WTC11 (cell line): ENCODE measurements around the gene APRT. TPM values are rescaled to one million over a fixed set of nuclear protein-coding genes. Genes with fewer than 3 reads are reported as not detected.

Experiments used
- ATAC-seq: fragments of 200-7000 bp; cut with Tn5 transposase; 2 replicates; pipeline ENCODE4 v1.10.0; 2021; ENCODE audit warnings: mild to moderate bottlenecking, moderate library complexity
- CTCF ChIA-PET: fragments of 300-600 bp; sonication (Branson Sonifier 250); formaldehyde crosslinking; loops from one replicate; lab custom pipeline; 2021; ENCODE audit warnings: antibody characterized with exemption; lab: Charles Lee
- POLR2A ChIA-PET: fragments of 350-600 bp; sonication (Branson Sonifier 250); formaldehyde crosslinking; loops from one replicate; lab custom pipeline; 2021; ENCODE audit warnings: antibody characterized with exemption; lab: Charles Lee
- DNase-seq: peaks from one replicate; pipeline ENCODE4 v3.0.0; 2021; ENCODE audit warnings: low spot score
- H3K27ac Mint-ChIP-seq: 2 replicates; pipeline ENCODE4 v1.8.0; 2021; ENCODE audit warnings: mixed read lengths
- H3K27me3 Mint-ChIP-seq: 2 replicates; pipeline ENCODE4 v1.8.0; 2021; ENCODE audit warnings: low read depth, mild to moderate bottlenecking, moderate library complexity, mixed read lengths
- H3K36me3 Mint-ChIP-seq: 2 replicates; pipeline ENCODE4 v1.8.0; 2021; ENCODE audit warnings: mixed read lengths
- H3K4me1 Mint-ChIP-seq: 2 replicates; pipeline ENCODE4 v1.8.0; 2022; ENCODE audit warnings: mixed read lengths
- H3K4me3 Mint-ChIP-seq: 2 replicates; pipeline ENCODE4 v1.8.0; 2021; ENCODE audit warnings: mild to moderate bottlenecking, moderate library complexity, mixed read lengths
- H3K9me3 Mint-ChIP-seq: 2 replicates; pipeline ENCODE4 v1.8.0; 2021; ENCODE audit warnings: mixed read lengths
- CBFB ChIP-seq: sonication (generic); formaldehyde crosslinking; IDR thresholded peaks from 2 replicates; pipeline ENCODE4 v1.8.1; 2022; ENCODE audit warnings: mild to moderate bottlenecking, low read depth, missing genetic modification reagents
- E2F4 ChIP-seq: sonication (generic); formaldehyde crosslinking; IDR thresholded peaks from 2 replicates; pipeline ENCODE4 v1.8.1; 2022; ENCODE audit warnings: low read depth, mild to moderate bottlenecking, moderate library complexity, missing genetic modification reagents, borderline replicate concordance
- ERG ChIP-seq: fragments of 250-450 bp; sonication (Bioruptor Pico); IDR thresholded peaks from 2 replicates; pipeline ENCODE4 v1.8.0; 2021; ENCODE audit warnings: mild to moderate bottlenecking
- ETV6 ChIP-seq: sonication (generic); formaldehyde crosslinking; IDR thresholded peaks from 2 replicates; pipeline ENCODE4 v1.8.1; 2022; ENCODE audit warnings: mild to moderate bottlenecking, missing genetic modification reagents
- FOXK1 ChIP-seq: sonication (generic); formaldehyde crosslinking; IDR thresholded peaks from 2 replicates; pipeline ENCODE4 v1.8.0; 2022; ENCODE audit warnings: mild to moderate bottlenecking, moderate library complexity, missing genetic modification reagents
- JUN ChIP-seq: sonication (generic); formaldehyde crosslinking; IDR thresholded peaks from 2 replicates; pipeline ENCODE4 v1.8.0; 2023; ENCODE audit warnings: mild to moderate bottlenecking, missing genetic modification reagents
- KAT7 ChIP-seq: sonication (generic); formaldehyde crosslinking; IDR thresholded peaks from 2 replicates; pipeline ENCODE4 v1.8.1; 2023; ENCODE audit warnings: missing genetic modification reagents, mild to moderate bottlenecking, borderline replicate concordance
- MAX ChIP-seq: sonication (generic); formaldehyde crosslinking; IDR thresholded peaks from 2 replicates; pipeline ENCODE4 v1.8.0; 2022; ENCODE audit warnings: mild to moderate bottlenecking, missing genetic modification reagents
- MXD4 ChIP-seq: fragments of 250-450 bp; sonication (Bioruptor Pico); IDR thresholded peaks from 2 replicates; pipeline ENCODE4 v1.8.0; 2021; ENCODE audit warnings: mild to moderate bottlenecking, moderate library complexity, borderline replicate concordance
- MYBL2 ChIP-seq: sonication (generic); formaldehyde crosslinking; IDR thresholded peaks from 2 replicates; pipeline ENCODE4 v1.8.1; 2023; ENCODE audit warnings: mild to moderate bottlenecking, moderate library complexity, missing genetic modification reagents
- NFATC4 ChIP-seq: fragments of 250-450 bp; sonication (Bioruptor Pico); IDR thresholded peaks from 2 replicates; pipeline ENCODE4 v1.9.0; 2021; ENCODE audit warnings: mild to moderate bottlenecking
- NFE2L1 ChIP-seq: sonication (generic); formaldehyde crosslinking; IDR thresholded peaks from 2 replicates; pipeline ENCODE4 v1.8.1; 2023; ENCODE audit warnings: missing genetic modification reagents
- OVOL2 ChIP-seq: fragments of 250-450 bp; sonication (Bioruptor Pico); IDR thresholded peaks from 2 replicates; pipeline ENCODE4 v1.9.0; 2021; ENCODE audit warnings: mild to moderate bottlenecking, borderline replicate concordance
- SMAD3 ChIP-seq: sonication (generic); formaldehyde crosslinking; IDR thresholded peaks from 2 replicates; pipeline ENCODE4 v1.8.0; 2022; ENCODE audit warnings: missing genetic modification reagents, mild to moderate bottlenecking, borderline replicate concordance
- SMAD4 ChIP-seq: sonication (generic); formaldehyde crosslinking; IDR thresholded peaks from 2 replicates; pipeline ENCODE4 v1.8.0; 2022; ENCODE audit warnings: mild to moderate bottlenecking, missing genetic modification reagents
- SP1 ChIP-seq: sonication (generic); formaldehyde crosslinking; conservative IDR thresholded peaks from 2 replicates; pipeline ENCODE4 v1.8.1; 2022; ENCODE audit warnings: missing genetic modification reagents
- ZNF121 ChIP-seq: sonication (generic); formaldehyde crosslinking; IDR thresholded peaks from 2 replicates; pipeline ENCODE4 v1.8.0; 2023; ENCODE audit warnings: missing genetic modification reagents
- ZNF232 ChIP-seq: sonication (generic); formaldehyde crosslinking; IDR thresholded peaks from 2 replicates; pipeline ENCODE4 v1.8.0; 2022; ENCODE audit warnings: mild to moderate bottlenecking, missing genetic modification reagents
- ZNF671 ChIP-seq: fragments of 250-450 bp; sonication (Bioruptor Pico); IDR thresholded peaks from 2 replicates; pipeline ENCODE4 v1.8.0; 2021; ENCODE audit warnings: mild to moderate bottlenecking
- total RNA-seq: library from RNA; stranded (reverse); gene quantifications from 3 replicates; pipeline ENCODE4 v1.2.3, GENCODE V29; 2021
- TF ChIP-seq, protein P1 (sequence below): sonication (generic); formaldehyde crosslinking; IDR thresholded peaks from 2 replicates; pipeline ENCODE4 v1.8.1; 2022; ENCODE audit warnings: mild to moderate bottlenecking, missing genetic modification reagents, moderate library complexity, borderline replicate concordance
- TF ChIP-seq, protein P2 (sequence below): sonication (generic); formaldehyde crosslinking; IDR thresholded peaks from 2 replicates; pipeline ENCODE4 v1.8.0; 2022; ENCODE audit warnings: mild to moderate bottlenecking, missing genetic modification reagents
- TF ChIP-seq, protein P3 (sequence below): sonication (generic); formaldehyde crosslinking; IDR thresholded peaks from 2 replicates; pipeline ENCODE4 v1.8.1; 2022; ENCODE audit warnings: missing genetic modification reagents, borderline replicate concordance

The APRT gene
- total RNA-seq, 1 experiment from 2014 or later, result 288 TPM

- TF ChIP-seq MAX (CRISPR knock-in tag), result no peak; the same call in 1 of the 2 replicates
Measured at GRCh38 chr16:88804552-88805339, 7.0 kb downstream of the APRT start (continued).

DNA sequence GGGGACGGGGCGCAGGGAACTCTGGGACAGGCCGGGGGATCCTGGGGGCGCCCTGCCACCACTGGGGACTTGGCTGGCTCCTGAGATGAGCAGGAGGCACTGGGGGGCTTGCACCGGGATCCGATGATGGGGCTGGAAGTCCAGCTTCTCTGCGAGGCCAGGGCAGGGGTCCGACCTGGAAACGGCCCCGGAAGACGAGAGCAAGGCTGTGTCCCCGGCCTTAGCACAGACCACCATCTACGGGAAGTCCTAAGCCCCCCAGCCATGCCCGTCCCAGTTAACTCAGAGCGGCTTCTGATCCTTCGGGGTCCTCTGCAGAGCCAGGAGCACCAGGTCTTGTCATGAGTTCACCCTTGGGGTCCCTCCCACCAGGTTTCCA, 7.6 kb downstream of the APRT start:
- Mint-ChIP-seq H3K9me3 (no peaks in the 10 kb centered on the region), H3K27me3 (no peaks in the 10 kb centered on the region), H3K4me1 (no peaks in the 10 kb centered on the region), H3K4me3 (peak overlapping the region; percentile 70), H3K36me3 (peaks cover 31% of the 10 kb centered on the region), H3K27ac (no peak overlapping the region)
- CTCF ChIA-PET, result interaction anchor here (2.0 to 2.5 kb wide), 2 partner anchors 10 to 67 kb away, joined by 7 to 20 read pairs; no protein-coding TSS in a partner anchor
- no peak; the same call in 1 of the 2 replicates for ATAC-seq
- TF ChIP-seq CBFB (CRISPR knock-in tag) (no peak), ZNF232 (CRISPR knock-in tag) (no peak)
- no peak for DNase-seq
- POLR2A ChIA-PET, result interaction anchor here (1.5 kb wide), 1 partner anchor 8 kb away, joined by 6 read pairs; the partner anchor contains the start of gene APRT

- Mint-ChIP-seq H3K4me3 (peak within 1 kb of the TSS; percentile 77), H3K27ac (no peak within 1 kb of the TSS; the same call in 1 of the 2 replicates), H3K9me3 (no peaks in the 10 kb centered on the region), H3K36me3 (peaks cover 24% of the 10 kb centered on the region; the same call in 1 of the 2 replicates), H3K4me1 (no peaks in the 10 kb centered on the region), H3K27me3 (no peaks in the 10 kb centered on the region)
- DNase-seq (peak; percentile 77), ATAC-seq (peak; percentile 8)
- ChIA-PET POLR2A (interaction anchor here (0.6 to 1.6 kb wide), 4 partner anchors 9 to 277 kb away, joined by 3 to 7 read pairs (median 5); partner anchors contain the start of gene APRT), CTCF (interaction anchor here (0.7 to 2.5 kb wide), 6 partner anchors 10 to 364 kb away, joined by 3 to 20 read pairs (median 6); no protein-coding TSS in a partner anchor)
- TF ChIP-seq E2F4 (CRISPR knock-in tag) (peak; percentile 92), KAT7 (CRISPR knock-in tag) (0 out of 2 replicates have a peak, but pooled peaks have one; percentile 14), ZNF671 (no peak), SMAD4 (CRISPR knock-in tag) (no peak), JUN (CRISPR knock-in tag) (no peak), SMAD3 (CRISPR knock-in tag) (no peak; the same call in 1 of the 2 replicates), OVOL2 (CRISPR knock-in tag) (no peak), ZNF121 (CRISPR knock-in tag) (no peak), FOXK1 (CRISPR knock-in tag) (peak; percentile 67; the same call in 1 of the 2 replicates), NFE2L1 (CRISPR knock-in tag) (peak; percentile 78; the same call in 1 of the 2 replicates), ETV6 (CRISPR knock-in tag) (peak; percentile 81), ERG (CRISPR knock-in tag) (no peak), MYBL2 (CRISPR knock-in tag) (peak; percentile 75), SP1 (CRISPR knock-in tag) (peak; percentile 89), MXD4 (CRISPR knock-in tag) (no peak), NFATC4 (CRISPR knock-in tag) (no peak)
- TF ChIP-seq, protein P1, sequence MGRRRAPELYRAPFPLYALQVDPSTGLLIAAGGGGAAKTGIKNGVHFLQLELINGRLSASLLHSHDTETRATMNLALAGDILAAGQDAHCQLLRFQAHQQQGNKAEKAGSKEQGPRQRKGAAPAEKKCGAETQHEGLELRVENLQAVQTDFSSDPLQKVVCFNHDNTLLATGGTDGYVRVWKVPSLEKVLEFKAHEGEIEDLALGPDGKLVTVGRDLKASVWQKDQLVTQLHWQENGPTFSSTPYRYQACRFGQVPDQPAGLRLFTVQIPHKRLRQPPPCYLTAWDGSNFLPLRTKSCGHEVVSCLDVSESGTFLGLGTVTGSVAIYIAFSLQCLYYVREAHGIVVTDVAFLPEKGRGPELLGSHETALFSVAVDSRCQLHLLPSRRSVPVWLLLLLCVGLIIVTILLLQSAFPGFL, result no peak
- TF ChIP-seq, protein P2, sequence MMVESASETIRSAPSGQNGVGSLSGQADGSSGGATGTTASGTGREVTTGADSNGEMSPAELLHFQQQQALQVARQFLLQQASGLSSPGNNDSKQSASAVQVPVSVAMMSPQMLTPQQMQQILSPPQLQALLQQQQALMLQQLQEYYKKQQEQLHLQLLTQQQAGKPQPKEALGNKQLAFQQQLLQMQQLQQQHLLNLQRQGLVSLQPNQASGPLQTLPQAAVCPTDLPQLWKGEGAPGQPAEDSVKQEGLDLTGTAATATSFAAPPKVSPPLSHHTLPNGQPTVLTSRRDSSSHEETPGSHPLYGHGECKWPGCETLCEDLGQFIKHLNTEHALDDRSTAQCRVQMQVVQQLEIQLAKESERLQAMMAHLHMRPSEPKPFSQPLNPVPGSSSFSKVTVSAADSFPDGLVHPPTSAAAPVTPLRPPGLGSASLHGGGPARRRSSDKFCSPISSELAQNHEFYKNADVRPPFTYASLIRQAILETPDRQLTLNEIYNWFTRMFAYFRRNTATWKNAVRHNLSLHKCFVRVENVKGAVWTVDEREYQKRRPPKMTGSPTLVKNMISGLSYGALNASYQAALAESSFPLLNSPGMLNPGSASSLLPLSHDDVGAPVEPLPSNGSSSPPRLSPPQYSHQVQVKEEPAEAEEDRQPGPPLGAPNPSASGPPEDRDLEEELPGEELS (CRISPR knock-in tag), result peak; percentile 80; the same call in 1 of the 2 replicates
- TF ChIP-seq, protein P3, sequence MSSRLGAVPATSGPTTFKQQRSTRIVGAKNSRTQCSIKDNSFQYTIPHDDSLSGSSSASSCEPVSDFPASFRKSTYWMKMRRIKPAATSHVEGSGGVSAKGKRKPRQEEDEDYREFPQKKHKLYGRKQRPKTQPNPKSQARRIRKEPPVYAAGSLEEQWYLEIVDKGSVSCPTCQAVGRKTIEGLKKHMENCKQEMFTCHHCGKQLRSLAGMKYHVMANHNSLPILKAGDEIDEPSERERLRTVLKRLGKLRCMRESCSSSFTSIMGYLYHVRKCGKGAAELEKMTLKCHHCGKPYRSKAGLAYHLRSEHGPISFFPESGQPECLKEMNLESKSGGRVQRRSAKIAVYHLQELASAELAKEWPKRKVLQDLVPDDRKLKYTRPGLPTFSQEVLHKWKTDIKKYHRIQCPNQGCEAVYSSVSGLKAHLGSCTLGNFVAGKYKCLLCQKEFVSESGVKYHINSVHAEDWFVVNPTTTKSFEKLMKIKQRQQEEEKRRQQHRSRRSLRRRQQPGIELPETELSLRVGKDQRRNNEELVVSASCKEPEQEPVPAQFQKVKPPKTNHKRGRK (CRISPR knock-in tag), result no peak
Measured at GRCh38 chr16:88803264-88803987, 8.3 kb downstream of the APRT start, which contains the start of gene CDT1. Gene CDT1 (plus strand): TSS chr16:88803789. CDS start chr16:88803832, 43 bp downstream.
